GM12878 (cell line): ENCODE results near the gene DNAJB11. TPM values are rescaled to one million over a fixed set of nuclear protein-coding genes. Genes with fewer than 3 reads are reported as not detected.

Experiments used
- ATAC-seq: fragments of 200-7000 bp; cut with Tn5 transposase; 3 replicates; pipeline ENCODE4 v1.9.1; 2020; ENCODE audit warnings: mild to moderate bottlenecking, moderate library complexity
- BruUV-seq: library from RNA; stranded (reverse); fragments of 400-500 nt; replicated peaks from 2 replicates; lab custom pipeline; 2021; lab: Mats Ljungman, UMichigan
- CTCF ChIA-PET: fragments of 300-600 bp; sonication (Branson Sonifier 250); formaldehyde crosslinking; extraction: SDS; loops from one replicate; lab custom pipeline; 2021; ENCODE audit warnings: inconsistent platforms; lab: Yijun Ruan, JAX
- POLR2A ChIA-PET: fragments of 350-600 bp; formaldehyde crosslinking; extraction: SDS; loops from one replicate; lab custom pipeline; 2021; ENCODE audit warnings: inconsistent platforms; lab: Charles Lee
- RAD21 ChIA-PET: fragments of 300-600 bp; sonication (Branson Sonifier 250); formaldehyde crosslinking; loops from one replicate; lab custom pipeline; 2023; ENCODE audit warnings: antibody characterized with exemption; ENCODE audit not compliant: unreplicated experiment; lab: Charles Lee
- SMC1A ChIA-PET: fragments of 300-600 bp; sonication (Branson Sonifier 250); formaldehyde crosslinking; loops from one replicate; lab custom pipeline; 2023; ENCODE audit not compliant: unreplicated experiment, uncharacterized antibody; lab: Charles Lee
- DNase-seq: peaks from one replicate; pipeline ENCODE4 v3.0.0-alpha.2; 2011; ENCODE audit warnings: low read depth, low spot score
- FAIRE-seq: peaks from 3 replicates; lab custom pipeline; 2011; peaks lifted over from hg19 to GRCh38; lab: Jason Lieb, UNC
- H2AFZ ChIP-seq: 2 replicates; pipeline ENCODE4 v1.6.0; 2011; ENCODE audit warnings: low read depth, low read length, control low read depth; ENCODE audit not compliant: control insufficient read depth
- H3K27ac ChIP-seq: 2 replicates; pipeline ENCODE4 v1.5.1; 2011; ENCODE audit warnings: control low read depth; ENCODE audit not compliant: control insufficient read depth, insufficient read depth
- H3K27me3 ChIP-seq, 2 experiments: replicated peaks in 1 of 2; 2 replicates each; pipeline versions ENCODE4 v1.6.0 to v1.6.1; 2011; ENCODE audit warnings: low read length in 1 of 2; ENCODE audit not compliant: control insufficient read depth in 2 of 2, insufficient read depth in 2 of 2
- H3K36me3 ChIP-seq, 2 experiments: 2 replicates each; pipeline ENCODE4 v1.5.1; 2011; ENCODE audit warnings: low read length in 1 of 2; ENCODE audit not compliant: control insufficient read depth in 2 of 2, insufficient read depth in 2 of 2
- H3K4me1 ChIP-seq: 2 replicates; pipeline ENCODE4 v1.6.1; 2011; ENCODE audit warnings: mild to moderate bottlenecking, low read length, moderate library complexity, mixed read lengths; ENCODE audit not compliant: control insufficient read depth, insufficient read depth
- H3K4me2 ChIP-seq: 2 replicates; pipeline ENCODE4 v1.6.0; 2011; ENCODE audit warnings: control low read depth; ENCODE audit not compliant: control insufficient read depth, insufficient read depth
- H3K4me3 ChIP-seq: fragments of 200-600 bp; sonication (generic); 2 replicates; pipeline ENCODE4 v1.5.1; 2016
- H3K79me2 ChIP-seq: 2 replicates; pipeline ENCODE4 v1.6.0; 2011; ENCODE audit warnings: low read length; ENCODE audit not compliant: control insufficient read depth, insufficient read depth
- H3K9ac ChIP-seq: 2 replicates; pipeline ENCODE4 v1.8.0; 2011; ENCODE audit warnings: low read length, control low read depth, mixed read lengths; ENCODE audit not compliant: control insufficient read depth, insufficient read depth
- H3K9me3 ChIP-seq: replicated peaks from 3 replicates; pipeline ENCODE4 v1.5.1; 2011; ENCODE audit warnings: mild to moderate bottlenecking, low read length; ENCODE audit not compliant: control insufficient read depth, insufficient read depth
- H4K20me1 ChIP-seq: 2 replicates; pipeline ENCODE4 v1.6.0; 2011; ENCODE audit not compliant: control insufficient read depth, insufficient read depth
- CBX3 ChIP-seq: fragments of 200-600 bp; sonication (generic); IDR thresholded peaks from 2 replicates; pipeline ENCODE4 v1.6.1; 2016; ENCODE audit warnings: low read depth, borderline replicate concordance
- EP300 ChIP-seq, 2 experiments: fragments of 150-350 bp in 1 of 2; IDR thresholded peaks; 2 replicates each; pipeline ENCODE4 v1.6.1; 2011 to 2012; ENCODE audit warnings: low read depth in 2 of 2, low read length in 2 of 2, borderline replicate concordance in 1 of 2, improper control_type of control experiment in 1 of 2, inconsistent platforms in 1 of 2; ENCODE audit not compliant: control insufficient read depth in 1 of 2
- NR2F1 ChIP-seq: fragments of 450-650 bp; conservative IDR thresholded peaks from 2 replicates; pipeline ENCODE4 v1.6.1; 2017; ENCODE audit warnings: mild to moderate bottlenecking
- WGBS: methylation state at CpG from one replicate; pipeline ENCODE4 v1.1.6; 2016; ENCODE audit warnings: low lambda C conversion rate; ENCODE audit not compliant: insufficient replicate concordance, insufficient coverage; ENCODE audit errors: missing lambda C conversion rate; 5-methylcytosine and 5-hydroxymethylcytosine counted together
- in situ Hi-C: fragments of 300-500 bp; cut with MboI; formaldehyde crosslinking; loops from 9 replicates; pipeline ENCODE4 v1.14.3; 2018; ENCODE audit warnings: mixed read lengths
- intact Hi-C: fragments of 100-400 bp; cut with micrococcal nuclease; formaldehyde crosslinking; loops from one replicate; pipeline ENCODE4 v1.14.2; 2022; ENCODE audit not compliant: unreplicated experiment
- polyA plus RNA-seq, 11 experiments: library from polyadenylated mRNA; depleted of rRNA in 4 of 11; unstranded in 6 of 11; stranded (reverse) in 5 of 11; fragments of >200 nt; fragmentation: Nextera tagmentation in 4 of 11; fragmentation: Illumina TruSeq in 1 of 11; extraction: Ambion mirVana in 4 of 11; extraction: Trizol in 1 of 11; gene quantifications; 1 replicate in 1 of 11; 2 replicates in 10 of 11; pipeline versions ENCODE4 v1.2.1 to v1.2.3, GENCODE V29; 2011 to 2016; ENCODE audit warnings: inconsistent platforms in 2 of 11, missing spikeins in 2 of 11, low read depth in 1 of 11
- total RNA-seq, 4 experiments: library from RNA; depleted of rRNA in 3 of 4; stranded (reverse); fragments of >200 nt in 3 of 4; fragmentation: Illumina TruSeq in 1 of 4; extraction: Trizol in 1 of 4; gene quantifications; 2 replicates each; pipeline versions ENCODE4 v1.2.1 to v1.2.3, GENCODE V29; 2013 to 2021
- TF ChIP-seq, protein P1 (sequence below): fragments of 450-650 bp; IDR thresholded peaks from 2 replicates; pipeline ENCODE4 v1.6.1; 2018; ENCODE audit warnings: borderline replicate concordance, mild to moderate bottlenecking; ENCODE audit not compliant: partially characterized antibody
- TF ChIP-seq, protein P2 (sequence below): IDR thresholded peaks from 2 replicates; pipeline ENCODE4 v1.6.1; 2012; ENCODE audit warnings: improper control_type of control experiment, low read depth, low read length; ENCODE audit not compliant: insufficient replicate concordance
- TF ChIP-seq, protein P3 (sequence below): fragments of 450-650 bp; IDR thresholded peaks from 2 replicates; pipeline ENCODE4 v1.6.1; 2016; ENCODE audit warnings: mild to moderate bottlenecking, moderate library complexity, borderline replicate concordance
- TF ChIP-seq, protein P4 (sequence below): fragments of 150-350 bp; IDR thresholded peaks from 2 replicates; pipeline ENCODE4 v1.6.1; 2016; ENCODE audit warnings: low read depth, low read length

The DNAJB11 gene
- total and polyA plus RNA-seq, 10 of the 15 experiments (the other 5 are each of a cell fraction or from before 2014, with no cell fraction given): 16.2 to 135 (median 57.8) TPM

DNA sequence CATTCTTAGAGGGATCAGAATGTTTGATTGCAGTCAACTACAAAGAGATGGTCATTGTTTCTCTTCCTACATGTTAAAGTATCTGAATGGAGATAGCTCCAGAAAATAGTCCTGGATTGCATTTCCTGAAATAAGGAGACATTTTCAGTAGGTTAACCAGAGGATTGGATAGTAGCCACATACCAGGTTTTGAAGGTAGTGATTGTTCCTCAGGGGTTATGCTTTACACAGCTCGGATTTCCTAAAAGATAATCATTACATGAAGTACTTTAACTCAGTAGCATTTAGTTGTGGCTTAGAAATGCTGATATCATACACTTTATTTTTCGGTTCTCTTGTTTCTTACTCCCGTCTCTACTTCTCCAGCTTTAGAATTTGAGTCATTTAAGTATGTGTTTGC is 10.3 kb downstream of the DNAJB11 start:
- Histone ChIP-seq H3K27ac (no peak overlapping the region), H3K27me3 (no peaks in the 10 kb centered on the region), H3K79me2 (no peaks in the 10 kb centered on the region; the same call in 1 of the 2 replicates), H4K20me1 (no peaks in the 10 kb centered on the region), H3K4me3 (no peak overlapping the region), H3K36me3 (peaks cover 9 to 59% of the 10 kb centered on the region in 2 experiments), H3K4me2 (no peak overlapping the region), H2AFZ (no peak overlapping the region), H3K4me1 (no peaks in the 10 kb centered on the region), H3K9me3 (no peaks in the 10 kb centered on the region), H3K9ac (no peak overlapping the region)
- no peak for FAIRE-seq
- intact Hi-C loops: no loop called here
- 93% methylated on average over 3 of the region's 3 CpGs for WGBS
- in situ Hi-C loops: no loop called here
- no peak for DNase-seq
- ChIA-PET POLR2A (no interaction called here), SMC1A (interaction anchor here (1.5 kb wide), 1 partner anchor 10 kb away, joined by 8 read pairs; the partner anchor contains the start of gene DNAJB11), CTCF (interaction anchor here (1.5 kb wide), 1 partner anchor 34 kb away, joined by 3 read pairs; no protein-coding TSS in a partner anchor), RAD21 (no interaction called here)
- no TSS peak for BruUV-seq
- ATAC-seq: no peak
- TF ChIP-seq NR2F1 (no peak), EP300 (IDR thresholded peaks at IDR 0.05; ENCODE audit: borderline replicate concordance in 1 of 2, control insufficient read depth in 1 of 2, low read depth in 2 of 2, low read length in 2 of 2) (no peak), CBX3 (no peak)
- TF ChIP-seq, protein P1, sequence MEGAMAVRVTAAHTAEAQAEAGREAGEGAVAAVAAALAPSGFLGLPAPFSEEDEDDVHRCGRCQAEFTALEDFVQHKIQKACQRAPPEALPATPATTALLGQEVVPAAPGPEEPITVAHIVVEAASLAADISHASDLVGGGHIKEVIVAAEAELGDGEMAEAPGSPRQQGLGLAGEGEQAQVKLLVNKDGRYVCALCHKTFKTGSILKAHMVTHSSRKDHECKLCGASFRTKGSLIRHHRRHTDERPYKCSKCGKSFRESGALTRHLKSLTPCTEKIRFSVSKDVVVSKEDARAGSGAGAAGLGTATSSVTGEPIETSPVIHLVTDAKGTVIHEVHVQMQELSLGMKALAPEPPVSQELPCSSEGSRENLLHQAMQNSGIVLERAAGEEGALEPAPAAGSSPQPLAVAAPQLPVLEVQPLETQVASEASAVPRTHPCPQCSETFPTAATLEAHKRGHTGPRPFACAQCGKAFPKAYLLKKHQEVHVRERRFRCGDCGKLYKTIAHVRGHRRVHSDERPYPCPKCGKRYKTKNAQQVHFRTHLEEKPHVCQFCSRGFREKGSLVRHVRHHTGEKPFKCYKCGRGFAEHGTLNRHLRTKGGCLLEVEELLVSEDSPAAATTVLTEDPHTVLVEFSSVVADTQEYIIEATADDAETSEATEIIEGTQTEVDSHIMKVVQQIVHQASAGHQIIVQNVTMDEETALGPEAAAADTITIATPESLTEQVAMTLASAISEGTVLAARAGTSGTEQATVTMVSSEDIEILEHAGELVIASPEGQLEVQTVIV: no peak
- TF ChIP-seq, protein P2, sequence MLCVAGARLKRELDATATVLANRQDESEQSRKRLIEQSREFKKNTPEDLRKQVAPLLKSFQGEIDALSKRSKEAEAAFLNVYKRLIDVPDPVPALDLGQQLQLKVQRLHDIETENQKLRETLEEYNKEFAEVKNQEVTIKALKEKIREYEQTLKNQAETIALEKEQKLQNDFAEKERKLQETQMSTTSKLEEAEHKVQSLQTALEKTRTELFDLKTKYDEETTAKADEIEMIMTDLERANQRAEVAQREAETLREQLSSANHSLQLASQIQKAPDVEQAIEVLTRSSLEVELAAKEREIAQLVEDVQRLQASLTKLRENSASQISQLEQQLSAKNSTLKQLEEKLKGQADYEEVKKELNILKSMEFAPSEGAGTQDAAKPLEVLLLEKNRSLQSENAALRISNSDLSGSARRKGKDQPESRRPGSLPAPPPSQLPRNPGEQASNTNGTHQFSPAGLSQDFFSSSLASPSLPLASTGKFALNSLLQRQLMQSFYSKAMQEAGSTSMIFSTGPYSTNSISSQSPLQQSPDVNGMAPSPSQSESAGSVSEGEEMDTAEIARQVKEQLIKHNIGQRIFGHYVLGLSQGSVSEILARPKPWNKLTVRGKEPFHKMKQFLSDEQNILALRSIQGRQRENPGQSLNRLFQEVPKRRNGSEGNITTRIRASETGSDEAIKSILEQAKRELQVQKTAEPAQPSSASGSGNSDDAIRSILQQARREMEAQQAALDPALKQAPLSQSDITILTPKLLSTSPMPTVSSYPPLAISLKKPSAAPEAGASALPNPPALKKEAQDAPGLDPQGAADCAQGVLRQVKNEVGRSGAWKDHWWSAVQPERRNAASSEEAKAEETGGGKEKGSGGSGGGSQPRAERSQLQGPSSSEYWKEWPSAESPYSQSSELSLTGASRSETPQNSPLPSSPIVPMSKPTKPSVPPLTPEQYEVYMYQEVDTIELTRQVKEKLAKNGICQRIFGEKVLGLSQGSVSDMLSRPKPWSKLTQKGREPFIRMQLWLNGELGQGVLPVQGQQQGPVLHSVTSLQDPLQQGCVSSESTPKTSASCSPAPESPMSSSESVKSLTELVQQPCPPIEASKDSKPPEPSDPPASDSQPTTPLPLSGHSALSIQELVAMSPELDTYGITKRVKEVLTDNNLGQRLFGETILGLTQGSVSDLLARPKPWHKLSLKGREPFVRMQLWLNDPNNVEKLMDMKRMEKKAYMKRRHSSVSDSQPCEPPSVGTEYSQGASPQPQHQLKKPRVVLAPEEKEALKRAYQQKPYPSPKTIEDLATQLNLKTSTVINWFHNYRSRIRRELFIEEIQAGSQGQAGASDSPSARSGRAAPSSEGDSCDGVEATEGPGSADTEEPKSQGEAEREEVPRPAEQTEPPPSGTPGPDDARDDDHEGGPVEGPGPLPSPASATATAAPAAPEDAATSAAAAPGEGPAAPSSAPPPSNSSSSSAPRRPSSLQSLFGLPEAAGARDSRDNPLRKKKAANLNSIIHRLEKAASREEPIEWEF: no peak
- TF ChIP-seq, protein P3, sequence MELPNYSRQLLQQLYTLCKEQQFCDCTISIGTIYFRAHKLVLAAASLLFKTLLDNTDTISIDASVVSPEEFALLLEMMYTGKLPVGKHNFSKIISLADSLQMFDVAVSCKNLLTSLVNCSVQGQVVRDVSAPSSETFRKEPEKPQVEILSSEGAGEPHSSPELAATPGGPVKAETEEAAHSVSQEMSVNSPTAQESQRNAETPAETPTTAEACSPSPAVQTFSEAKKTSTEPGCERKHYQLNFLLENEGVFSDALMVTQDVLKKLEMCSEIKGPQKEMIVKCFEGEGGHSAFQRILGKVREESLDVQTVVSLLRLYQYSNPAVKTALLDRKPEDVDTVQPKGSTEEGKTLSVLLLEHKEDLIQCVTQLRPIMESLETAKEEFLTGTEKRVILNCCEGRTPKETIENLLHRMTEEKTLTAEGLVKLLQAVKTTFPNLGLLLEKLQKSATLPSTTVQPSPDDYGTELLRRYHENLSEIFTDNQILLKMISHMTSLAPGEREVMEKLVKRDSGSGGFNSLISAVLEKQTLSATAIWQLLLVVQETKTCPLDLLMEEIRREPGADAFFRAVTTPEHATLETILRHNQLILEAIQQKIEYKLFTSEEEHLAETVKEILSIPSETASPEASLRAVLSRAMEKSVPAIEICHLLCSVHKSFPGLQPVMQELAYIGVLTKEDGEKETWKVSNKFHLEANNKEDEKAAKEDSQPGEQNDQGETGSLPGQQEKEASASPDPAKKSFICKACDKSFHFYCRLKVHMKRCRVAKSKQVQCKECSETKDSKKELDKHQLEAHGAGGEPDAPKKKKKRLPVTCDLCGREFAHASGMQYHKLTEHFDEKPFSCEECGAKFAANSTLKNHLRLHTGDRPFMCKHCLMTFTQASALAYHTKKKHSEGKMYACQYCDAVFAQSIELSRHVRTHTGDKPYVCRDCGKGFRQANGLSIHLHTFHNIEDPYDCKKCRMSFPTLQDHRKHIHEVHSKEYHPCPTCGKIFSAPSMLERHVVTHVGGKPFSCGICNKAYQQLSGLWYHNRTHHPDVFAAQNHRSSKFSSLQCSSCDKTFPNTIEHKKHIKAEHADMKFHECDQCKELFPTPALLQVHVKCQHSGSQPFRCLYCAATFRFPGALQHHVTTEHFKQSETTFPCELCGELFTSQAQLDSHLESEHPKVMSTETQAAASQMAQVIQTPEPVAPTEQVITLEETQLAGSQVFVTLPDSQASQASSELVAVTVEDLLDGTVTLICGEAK: no peak
- TF ChIP-seq, protein P4, sequence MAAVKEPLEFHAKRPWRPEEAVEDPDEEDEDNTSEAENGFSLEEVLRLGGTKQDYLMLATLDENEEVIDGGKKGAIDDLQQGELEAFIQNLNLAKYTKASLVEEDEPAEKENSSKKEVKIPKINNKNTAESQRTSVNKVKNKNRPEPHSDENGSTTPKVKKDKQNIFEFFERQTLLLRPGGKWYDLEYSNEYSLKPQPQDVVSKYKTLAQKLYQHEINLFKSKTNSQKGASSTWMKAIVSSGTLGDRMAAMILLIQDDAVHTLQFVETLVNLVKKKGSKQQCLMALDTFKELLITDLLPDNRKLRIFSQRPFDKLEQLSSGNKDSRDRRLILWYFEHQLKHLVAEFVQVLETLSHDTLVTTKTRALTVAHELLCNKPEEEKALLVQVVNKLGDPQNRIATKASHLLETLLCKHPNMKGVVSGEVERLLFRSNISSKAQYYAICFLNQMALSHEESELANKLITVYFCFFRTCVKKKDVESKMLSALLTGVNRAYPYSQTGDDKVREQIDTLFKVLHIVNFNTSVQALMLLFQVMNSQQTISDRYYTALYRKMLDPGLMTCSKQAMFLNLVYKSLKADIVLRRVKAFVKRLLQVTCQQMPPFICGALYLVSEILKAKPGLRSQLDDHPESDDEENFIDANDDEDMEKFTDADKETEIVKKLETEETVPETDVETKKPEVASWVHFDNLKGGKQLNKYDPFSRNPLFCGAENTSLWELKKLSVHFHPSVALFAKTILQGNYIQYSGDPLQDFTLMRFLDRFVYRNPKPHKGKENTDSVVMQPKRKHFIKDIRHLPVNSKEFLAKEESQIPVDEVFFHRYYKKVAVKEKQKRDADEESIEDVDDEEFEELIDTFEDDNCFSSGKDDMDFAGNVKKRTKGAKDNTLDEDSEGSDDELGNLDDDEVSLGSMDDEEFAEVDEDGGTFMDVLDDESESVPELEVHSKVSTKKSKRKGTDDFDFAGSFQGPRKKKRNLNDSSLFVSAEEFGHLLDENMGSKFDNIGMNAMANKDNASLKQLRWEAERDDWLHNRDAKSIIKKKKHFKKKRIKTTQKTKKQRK: no peak
